Neutrophil (primary cell): ENCODE data around the gene ACAT1.

Experiments
- H3K27ac ChIP-seq: fragments of 200-600 bp; sonication (generic); 2 replicates; pipeline ENCODE4 v1.5.1; 2016; ENCODE audit warnings: mild to moderate bottlenecking, moderate library complexity
- H3K27me3 ChIP-seq: fragments of 200-600 bp; sonication (generic); 2 replicates; pipeline ENCODE4 v1.6.0; 2016; ENCODE audit warnings: mild to moderate bottlenecking
- H3K36me3 ChIP-seq: fragments of 200-600 bp; sonication (generic); 2 replicates; pipeline ENCODE4 v1.5.1; 2017
- H3K4me1 ChIP-seq, 2 experiments: fragments of 200-600 bp in 1 of 2; sonication (generic) in 1 of 2; 1 replicate in 1 of 2; 2 replicates in 1 of 2; pipeline versions ENCODE4 v1.5.1 to v1.6.1; 2013 to 2016; ENCODE audit warnings: low read depth in 1 of 2, low read length in 1 of 2, mild to moderate bottlenecking in 1 of 2, moderate library complexity in 1 of 2; ENCODE audit not compliant: control insufficient read depth in 1 of 2, insufficient read depth in 1 of 2
- H3K4me3 ChIP-seq, 2 experiments: fragments of 200-600 bp in 1 of 2; sonication (generic) in 1 of 2; 1 replicate in 1 of 2; 2 replicates in 1 of 2; pipeline ENCODE4 v1.5.1; 2013 to 2016; ENCODE audit warnings: low read depth in 1 of 2, low read length in 1 of 2, mild to moderate bottlenecking in 1 of 2, moderate library complexity in 1 of 2
- H3K9me3 ChIP-seq: fragments of 200-600 bp; sonication (generic); 2 replicates; pipeline ENCODE4 v1.5.1; 2016
- TF ChIP-seq, protein P1 (sequence below): fragments of 200-600 bp; sonication (generic); IDR thresholded peaks from 2 replicates; pipeline ENCODE4 v1.5.1; 2016; ENCODE audit warnings: antibody characterized with exemption

ACAT1 gene

DNA sequence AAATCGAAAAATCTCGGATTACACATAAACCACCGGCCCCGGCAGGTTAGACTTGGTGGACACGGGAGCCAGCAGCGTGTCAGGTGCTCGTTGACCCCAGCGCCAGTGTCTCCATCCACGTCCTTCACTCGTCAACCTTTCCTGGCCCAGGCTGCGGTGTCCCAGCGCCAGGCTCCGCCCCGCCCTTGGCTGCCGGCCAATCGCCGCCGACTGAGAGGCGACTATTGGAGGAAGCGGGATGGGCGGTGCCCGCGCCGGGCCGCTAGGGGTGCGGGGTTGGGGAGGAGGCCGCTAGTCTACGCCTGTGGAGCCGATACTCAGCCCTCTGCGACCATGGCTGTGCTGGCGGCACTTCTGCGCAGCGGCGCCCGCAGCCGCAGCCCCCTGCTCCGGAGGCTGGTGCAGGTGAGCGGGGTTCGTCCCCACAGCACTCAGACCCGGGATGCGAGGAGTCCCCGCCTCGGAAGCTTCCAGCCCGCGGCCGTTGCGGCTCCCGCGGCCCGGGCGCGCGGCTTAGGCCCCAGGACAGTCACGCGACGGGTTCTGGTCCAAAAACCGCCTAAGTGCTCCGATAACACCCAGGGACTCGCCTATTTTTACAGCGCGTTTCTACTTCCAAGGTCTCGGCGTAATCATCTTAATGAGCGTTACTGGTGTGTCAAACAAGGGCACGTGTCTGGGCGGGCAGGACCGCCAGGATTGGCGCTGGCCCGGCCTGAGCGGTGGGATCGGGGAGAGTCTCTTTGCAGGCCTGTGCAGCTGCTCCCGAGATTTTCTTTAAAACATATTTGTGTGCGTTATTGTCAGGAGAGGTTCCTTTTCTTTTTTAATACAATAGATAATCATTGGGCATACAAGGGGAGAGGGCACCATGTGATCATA lies at the start of gene ACAT1:
Gene ACAT1, plus strand, starts transcription at position 294 of the 882 bp plus-strand sequence. Its CDS starts 40 bp downstream, at position 334.
- Histone ChIP-seq H3K36me3 (no peaks in the 10 kb centered on the region), H3K9me3 (no peaks in the 10 kb centered on the region), H3K27me3 (no peaks in the 10 kb centered on the region), H3K4me3 (peak within 1 kb of the TSS; percentile 79 to 93), H3K27ac (peak within 1 kb of the TSS; percentile 69), H3K4me1 (peaks cover 29 to 34% of the 10 kb centered on the region in 2 experiments)
- TF ChIP-seq, protein P1, sequence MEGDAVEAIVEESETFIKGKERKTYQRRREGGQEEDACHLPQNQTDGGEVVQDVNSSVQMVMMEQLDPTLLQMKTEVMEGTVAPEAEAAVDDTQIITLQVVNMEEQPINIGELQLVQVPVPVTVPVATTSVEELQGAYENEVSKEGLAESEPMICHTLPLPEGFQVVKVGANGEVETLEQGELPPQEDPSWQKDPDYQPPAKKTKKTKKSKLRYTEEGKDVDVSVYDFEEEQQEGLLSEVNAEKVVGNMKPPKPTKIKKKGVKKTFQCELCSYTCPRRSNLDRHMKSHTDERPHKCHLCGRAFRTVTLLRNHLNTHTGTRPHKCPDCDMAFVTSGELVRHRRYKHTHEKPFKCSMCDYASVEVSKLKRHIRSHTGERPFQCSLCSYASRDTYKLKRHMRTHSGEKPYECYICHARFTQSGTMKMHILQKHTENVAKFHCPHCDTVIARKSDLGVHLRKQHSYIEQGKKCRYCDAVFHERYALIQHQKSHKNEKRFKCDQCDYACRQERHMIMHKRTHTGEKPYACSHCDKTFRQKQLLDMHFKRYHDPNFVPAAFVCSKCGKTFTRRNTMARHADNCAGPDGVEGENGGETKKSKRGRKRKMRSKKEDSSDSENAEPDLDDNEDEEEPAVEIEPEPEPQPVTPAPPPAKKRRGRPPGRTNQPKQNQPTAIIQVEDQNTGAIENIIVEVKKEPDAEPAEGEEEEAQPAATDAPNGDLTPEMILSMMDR: peak; percentile 74

DNA sequence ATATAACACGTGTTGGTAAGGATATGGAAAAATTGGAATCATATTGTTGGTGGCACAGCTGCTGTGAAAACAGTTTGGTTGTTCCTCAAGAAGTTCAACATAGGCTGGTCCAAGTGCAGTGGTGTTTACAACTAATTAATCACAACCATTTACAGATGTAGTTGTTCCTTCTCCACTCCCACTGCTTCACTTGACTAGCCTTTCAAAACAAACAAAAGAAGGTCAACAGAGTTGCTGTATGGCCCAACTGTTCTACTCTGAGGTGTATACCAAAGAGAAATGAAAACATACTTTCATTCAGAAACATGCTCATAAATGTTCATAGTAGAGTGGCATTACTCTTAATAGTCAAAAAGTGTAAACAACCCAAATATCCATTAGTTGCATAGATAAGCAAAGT lies 36.6 kb upstream of the ACAT1 start:
- Histone ChIP-seq H3K27ac (no peak overlapping the region), H3K27me3 (no peaks in the 10 kb centered on the region), H3K4me1 (no peaks in the 10 kb centered on the region), H3K36me3 (peaks cover 48% of the 10 kb centered on the region), H3K9me3 (no peaks in the 10 kb centered on the region), H3K4me3 (no peak overlapping the region)
- TF ChIP-seq, protein P1: no peak

- Histone ChIP-seq H3K27ac (no peak overlapping the region), H3K4me3 (no peak overlapping the region), H3K27me3 (no peaks in the 10 kb centered on the region), H3K36me3 (peaks cover 44% of the 10 kb centered on the region), H3K9me3 (no peaks in the 10 kb centered on the region), H3K4me1 (no peaks in the 10 kb centered on the region)
- TF ChIP-seq, protein P1: no peak
Measured at GRCh38 chr11:108085672-108086071, 35.7 kb upstream of the ACAT1 start.

GRCh38 chr11:108092134-108092533 lies 29.2 kb upstream of the ACAT1 start:
- TF ChIP-seq, protein P1: no peak
- Histone ChIP-seq H3K4me3 (no peak overlapping the region), H3K9me3 (no peaks in the 10 kb centered on the region), H3K36me3 (peaks cover 51% of the 10 kb centered on the region), H3K4me1 (no peaks in the 10 kb centered on the region), H3K27me3 (no peaks in the 10 kb centered on the region), H3K27ac (no peak overlapping the region)

DNA sequence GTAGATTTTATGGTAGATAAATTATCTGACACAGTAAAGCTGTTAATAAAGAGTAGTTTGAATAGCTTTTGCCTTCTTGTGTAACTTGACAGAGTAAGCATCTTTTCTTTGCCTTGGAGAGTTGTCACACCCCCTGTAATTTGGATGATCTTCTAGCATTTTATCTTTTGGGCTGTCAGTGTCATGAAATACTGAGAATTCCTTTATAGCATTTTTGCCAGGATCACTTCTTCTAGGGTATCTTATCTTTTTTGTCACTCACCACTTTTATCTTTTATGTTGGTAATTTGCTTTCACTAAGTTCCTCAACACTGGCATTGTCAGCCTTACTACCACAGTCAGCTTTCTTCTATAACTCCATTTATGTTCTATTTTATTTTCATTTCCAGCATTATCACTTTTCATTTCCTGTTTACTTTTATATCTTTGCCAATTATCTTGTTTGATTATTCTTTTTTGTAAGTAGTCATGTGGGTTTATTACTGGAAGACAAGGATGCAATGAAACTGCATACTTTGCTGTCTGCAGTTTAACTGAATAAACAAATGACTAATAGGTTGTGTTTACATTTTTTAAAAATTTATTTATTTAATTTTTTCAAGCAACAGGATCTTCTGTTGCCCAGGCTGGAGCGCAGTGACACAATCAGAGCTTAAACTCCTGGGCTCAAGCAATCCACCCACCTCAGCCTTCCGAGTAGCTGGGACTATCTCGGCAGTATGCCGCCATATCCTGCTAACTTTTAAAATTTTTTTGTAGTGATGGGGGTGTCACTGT lies 28.1 kb upstream of the ACAT1 start:
- TF ChIP-seq, protein P1: no peak
- Histone ChIP-seq H3K36me3 (peaks cover 63% of the 10 kb centered on the region), H3K9me3 (no peaks in the 10 kb centered on the region), H3K4me3 (no peak overlapping the region), H3K27ac (no peak overlapping the region), H3K4me1 (no peaks in the 10 kb centered on the region), H3K27me3 (no peaks in the 10 kb centered on the region)
